ENCODE measurements around the gene SMPD2.

DNA sequence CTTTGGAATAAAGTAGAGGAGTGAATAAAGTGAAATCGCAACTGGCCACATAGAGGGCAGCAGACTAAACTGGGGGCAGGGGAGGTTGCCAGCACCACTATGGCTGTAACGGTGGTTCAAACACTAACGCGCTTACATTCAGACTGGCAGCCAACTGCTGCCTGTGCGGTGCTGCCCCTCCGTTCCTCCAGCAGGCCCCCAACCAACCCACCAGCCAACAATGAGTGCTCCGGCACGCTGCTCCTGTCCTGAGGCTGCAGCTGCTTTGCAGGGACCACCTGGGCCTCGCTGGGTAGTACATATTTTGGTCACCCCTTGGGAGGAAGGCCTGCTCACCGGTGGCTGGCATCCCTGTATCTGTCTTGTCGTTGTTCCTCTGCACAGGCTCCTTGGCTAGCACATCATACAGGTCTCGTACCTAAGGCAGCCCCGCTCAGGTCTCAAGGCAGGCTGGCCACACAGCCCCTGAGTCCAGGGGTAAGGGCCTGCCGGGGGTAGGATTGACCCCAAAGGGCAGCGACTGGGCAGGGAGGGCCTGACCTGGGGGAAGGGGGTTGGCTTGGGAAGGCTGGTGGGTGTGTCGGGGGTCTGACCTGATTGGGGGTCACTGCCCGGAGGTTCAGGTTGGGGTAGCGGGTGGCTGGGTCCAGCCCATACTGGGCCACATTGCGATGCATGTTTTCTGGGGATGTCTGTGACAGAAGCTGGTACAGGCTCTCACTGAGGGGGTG, 8.7 kb downstream of the SMPD2 start:
- TF ChIP-seq CTCF (IDR thresholded peaks at IDR 0.05; ENCODE audit: extremely low read depth in 1 of 2, insufficient read depth in 1 of 2, low read depth in 1 of 2, low read length in 2 of 2): no peak
- no peak for TF ChIP-seq POLR2A (IDR thresholded peaks at IDR 0.05; ENCODE audit: low read depth, low read length)
- no peak for TF ChIP-seq EZH2 (IDR thresholded peaks at IDR 0.05; ENCODE audit: borderline replicate concordance, low read depth, low read length, severe bottlenecking)
- TF ChIP-seq JUN (IDR thresholded peaks at IDR 0.05; ENCODE audit: borderline replicate concordance, insufficient read depth, insufficient read length, low read depth): no peak
- no peak for TF ChIP-seq MYC (IDR thresholded peaks at IDR 0.05; ENCODE audit: low read depth, low read length)
- no peak for TF ChIP-seq MAX (IDR thresholded peaks at IDR 0.05; ENCODE audit: insufficient read depth, insufficient read length)
- no peak for TF ChIP-seq POLR2AphosphoS5 (IDR thresholded peaks at IDR 0.05; ENCODE audit: insufficient read depth, low read depth, low read length)

Data from endothelial cell of umbilical vein (primary cell).